NCI-H446 (cell line): ENCODE results near the gene TNFRSF25.
"Not testable (repeated sequence)": the region's sequence is repeated elsewhere in the genome, so short reads cannot be mapped to it uniquely, and the experiment has no call there.

Source experiments
- DNase-seq, 2 experiments: peaks; one replicate each; lab custom pipeline; 2025; lab: John Stamatoyannopoulos, UW

The TNFRSF25 gene

DNA sequence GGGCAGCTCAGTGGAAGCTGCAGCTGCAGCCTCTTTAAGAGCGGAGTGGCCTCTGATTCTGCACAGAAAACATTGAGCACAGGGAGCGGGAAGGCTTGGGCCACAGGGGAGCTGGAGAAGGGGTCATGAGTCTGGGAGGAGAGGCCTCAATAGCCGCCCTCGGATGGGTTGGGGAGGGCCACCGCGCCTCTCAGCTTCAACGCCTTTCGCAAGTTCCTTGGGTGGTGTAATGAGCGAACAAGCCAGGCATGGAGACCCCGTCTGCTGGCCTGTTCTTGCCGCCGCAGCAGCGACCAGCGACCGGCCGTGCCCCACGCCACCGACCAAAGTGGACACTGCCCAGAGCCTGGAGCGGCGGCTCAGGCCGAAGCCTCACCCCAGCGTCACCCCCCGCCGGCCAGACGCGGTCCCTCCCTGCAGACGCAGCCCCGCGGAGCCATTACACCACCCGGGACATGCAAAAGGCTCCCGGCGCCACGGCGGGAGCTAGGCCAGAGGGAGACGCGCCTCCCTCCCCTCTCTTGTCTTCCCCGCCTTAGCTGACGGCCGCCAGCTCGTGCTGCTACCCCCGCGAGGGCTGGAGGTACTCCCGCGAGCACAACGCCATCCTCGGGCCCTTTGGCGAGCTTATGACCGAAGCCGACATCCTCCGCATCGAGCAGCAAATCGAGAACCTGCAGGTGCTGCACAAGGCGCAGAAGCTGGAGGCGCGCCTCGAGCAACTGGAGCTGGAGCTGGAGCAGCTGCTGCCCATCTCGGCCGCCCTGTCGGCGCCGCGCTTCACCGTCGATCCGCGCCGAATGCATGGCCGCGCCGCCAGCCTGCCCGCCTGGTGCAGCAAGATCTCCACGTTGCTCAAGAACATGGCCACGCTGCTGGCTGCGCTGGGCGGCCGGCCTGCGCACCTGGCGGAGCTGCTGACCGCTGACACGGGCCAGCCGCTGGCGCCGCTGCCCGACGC, 11.8 kb downstream of the TNFRSF25 start:
- not testable (repeated sequence) for DNase-seq

DNA sequence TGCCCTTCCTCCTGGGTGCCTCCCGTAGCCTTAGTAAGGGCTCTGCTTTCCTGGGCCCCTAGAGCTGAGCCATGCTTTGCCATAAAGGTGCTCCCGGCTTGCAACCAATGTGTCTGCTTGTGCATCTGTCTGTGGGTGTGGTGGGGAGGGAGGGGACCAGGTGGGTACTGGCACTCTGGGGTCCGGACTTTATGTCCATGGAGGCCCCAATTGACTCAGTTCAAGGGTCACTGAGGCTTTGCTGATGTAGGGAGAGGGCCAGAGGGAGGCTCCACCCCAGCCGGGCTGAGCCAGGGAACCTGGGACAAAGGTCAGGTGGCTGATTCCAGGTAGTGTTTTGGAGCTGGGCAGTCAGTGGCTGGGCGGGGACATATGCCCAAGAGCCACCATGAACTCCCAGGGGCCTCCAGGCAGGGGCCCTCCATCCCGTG, 15.0 kb downstream of the TNFRSF25 start:
- no peak for DNase-seq

DNA sequence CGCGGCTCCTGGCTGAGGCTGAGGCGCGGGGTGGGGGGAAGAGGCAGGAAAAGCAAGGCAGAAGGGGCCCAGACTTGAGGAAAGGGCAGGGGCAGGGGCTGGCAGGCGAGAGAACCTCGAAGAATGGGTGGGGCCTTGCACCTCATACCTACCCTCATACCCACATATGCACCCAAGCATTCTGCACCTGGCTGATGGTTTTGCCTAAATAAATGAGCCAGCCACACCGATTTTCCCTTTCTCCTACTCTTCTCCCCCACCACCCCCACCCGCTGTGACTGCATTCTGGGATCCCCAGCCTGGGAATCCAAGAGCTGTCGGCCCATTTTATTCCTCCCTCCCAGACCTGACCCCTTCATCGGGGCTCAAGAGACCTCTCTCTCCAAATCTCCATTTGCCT, 15.5 kb downstream of the TNFRSF25 start:
- DNase-seq: not testable (repeated sequence)

DNA sequence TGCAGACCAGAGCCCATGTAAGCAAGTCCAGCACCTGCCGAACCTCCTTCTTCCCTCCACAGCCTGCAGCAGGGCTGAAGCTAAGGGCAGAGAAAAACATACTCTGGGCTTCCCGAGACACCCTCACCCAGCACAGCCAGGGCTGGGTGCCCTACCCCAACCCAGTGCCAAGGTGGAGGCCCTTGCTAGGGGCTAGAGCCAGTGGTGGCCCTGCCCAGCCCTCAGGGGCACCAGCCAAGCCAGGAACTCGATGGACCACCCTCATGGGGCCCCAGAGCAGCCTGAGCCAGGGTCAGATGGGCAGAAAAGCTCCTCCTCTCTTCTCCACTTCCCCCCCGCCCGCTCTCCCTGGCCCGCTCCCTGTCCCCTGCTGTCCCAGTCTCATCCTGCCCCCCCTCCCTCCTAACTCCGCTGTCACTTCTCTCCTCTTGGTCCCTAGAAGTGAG, 15.9 kb downstream of the TNFRSF25 start:
- DNase-seq: no peak

DNA sequence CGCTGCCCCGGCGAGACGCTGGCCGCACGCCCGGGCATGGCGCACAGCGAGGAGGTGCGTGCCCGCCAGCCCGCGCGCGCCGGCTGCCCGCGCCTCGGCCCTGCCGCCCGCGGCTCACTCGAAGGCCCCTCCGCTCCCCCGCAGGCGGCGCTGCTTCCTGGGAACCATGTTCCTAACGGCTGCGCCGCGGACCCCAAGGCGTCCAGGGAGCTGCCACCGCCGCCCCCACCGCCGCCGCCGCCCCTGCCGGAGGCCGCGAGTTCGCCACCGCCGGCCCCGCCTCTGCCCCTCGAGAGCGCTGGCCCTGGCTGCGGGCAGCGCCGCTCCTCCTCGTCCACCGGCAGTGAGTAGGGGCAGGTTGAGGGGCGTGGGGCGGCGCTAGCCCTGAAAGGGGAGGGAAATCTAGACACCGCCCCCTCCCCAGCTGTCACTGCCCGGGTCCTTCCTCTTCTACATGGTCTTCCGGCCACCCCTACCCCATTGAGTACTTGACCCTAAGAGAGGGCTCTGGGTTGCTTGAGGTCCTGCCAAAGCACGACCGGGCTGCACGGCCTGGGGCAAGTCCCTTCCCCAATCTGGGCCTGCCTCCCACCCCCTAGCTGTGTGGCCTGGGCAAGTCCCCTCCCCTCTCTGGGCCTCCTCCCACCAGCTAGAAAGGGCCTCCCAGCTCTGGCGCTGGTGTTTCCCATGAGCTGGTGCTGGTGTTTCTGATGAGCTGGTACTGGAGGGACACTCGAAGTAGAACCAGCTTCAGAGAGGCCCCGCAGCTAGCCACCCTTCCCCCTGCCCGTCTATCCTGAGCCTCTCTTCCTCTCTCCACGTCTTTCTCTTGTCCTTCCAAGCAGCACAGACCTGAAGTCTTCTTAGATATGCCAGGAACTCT, 17.0 kb downstream of the TNFRSF25 start:
- peak in 1 of 2 experiments; percentile 68 for DNase-seq

DNA sequence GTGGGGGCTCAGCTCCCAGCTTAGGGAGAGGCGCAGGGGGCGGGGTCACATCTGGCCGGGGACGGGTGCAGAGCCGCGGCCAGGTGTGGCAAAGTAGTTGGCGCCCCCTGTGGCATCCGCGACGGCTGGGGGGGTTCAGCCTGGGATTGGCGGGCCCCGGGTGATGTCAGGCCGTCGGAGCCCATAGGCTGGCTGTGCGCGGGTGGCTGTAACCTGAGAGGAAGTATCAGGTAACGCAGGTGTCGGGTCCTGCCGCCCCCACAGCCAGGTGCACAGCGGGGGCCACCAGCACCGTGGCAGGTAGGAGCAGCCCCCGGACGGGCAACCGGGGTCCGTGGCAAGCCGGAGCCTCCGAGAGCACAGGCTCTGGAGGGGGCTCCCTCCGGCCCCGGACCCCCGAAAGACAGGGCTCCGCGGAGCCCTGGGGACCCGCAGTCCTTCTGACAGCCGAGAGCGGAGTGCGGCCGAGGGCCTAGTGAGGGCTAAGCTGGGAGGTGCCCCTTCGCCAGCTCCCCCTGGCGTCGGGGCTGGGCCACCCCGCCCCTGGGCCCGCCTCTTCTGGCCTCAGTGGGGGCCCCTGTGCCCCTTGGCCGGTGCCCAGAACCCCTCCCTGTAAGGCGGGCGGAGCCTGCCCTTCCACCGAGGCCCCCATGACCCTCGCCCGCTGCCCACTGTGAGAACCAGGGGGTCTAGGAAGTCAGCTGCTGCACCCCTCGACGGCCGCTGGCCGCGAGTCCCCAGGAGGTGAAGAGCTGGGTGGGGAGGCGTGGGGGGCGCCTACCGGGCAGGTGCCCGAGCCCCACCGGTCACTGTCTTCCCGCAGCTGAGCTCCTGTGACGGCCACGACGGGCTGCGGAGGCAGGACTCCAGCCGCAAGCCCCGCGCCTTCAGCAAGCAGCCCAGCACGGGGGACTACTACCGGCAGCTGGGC, 17.9 kb downstream of the TNFRSF25 start:
- DNase-seq: no peak

DNA sequence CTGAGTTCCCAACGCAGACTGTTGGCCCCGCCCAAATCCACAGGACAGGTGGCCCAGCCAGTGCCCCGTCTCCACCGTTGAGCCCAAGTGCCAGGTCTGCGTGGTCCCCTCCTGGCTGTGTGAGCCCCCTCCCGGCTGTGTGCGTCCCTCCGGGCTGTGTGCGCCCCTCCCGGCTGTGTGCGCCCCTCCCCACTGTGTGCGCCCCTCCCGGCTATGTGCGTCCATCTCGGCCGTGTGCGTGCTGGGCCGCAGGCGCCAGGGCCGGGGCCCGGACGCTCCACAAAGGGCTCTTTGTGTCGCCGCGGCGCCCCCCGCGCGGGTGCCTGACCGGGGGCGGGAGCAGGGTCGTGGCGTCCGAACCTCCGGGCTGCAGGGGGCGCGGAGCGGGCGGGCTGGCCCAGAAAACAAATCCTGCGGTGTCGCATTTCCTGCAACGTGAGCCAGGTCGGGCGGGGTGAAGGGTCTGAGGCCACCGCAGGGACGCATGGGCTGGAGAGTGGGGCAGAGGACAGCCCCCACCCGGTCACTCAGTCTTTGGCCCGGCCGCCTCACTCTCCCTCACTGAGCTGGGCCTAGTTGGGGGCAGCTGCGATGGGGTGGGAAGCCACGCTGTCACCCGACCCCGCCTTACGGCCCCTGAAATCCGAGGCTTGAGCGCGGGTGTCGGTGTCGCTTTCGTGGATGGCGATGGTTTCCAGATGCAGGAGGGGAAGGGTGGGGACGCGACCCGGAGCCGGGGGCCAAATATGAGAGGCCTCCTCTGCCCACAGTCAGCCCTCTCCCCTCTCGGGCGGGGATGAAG, 18.8 kb downstream of the TNFRSF25 start:
- no peak for DNase-seq

DNA sequence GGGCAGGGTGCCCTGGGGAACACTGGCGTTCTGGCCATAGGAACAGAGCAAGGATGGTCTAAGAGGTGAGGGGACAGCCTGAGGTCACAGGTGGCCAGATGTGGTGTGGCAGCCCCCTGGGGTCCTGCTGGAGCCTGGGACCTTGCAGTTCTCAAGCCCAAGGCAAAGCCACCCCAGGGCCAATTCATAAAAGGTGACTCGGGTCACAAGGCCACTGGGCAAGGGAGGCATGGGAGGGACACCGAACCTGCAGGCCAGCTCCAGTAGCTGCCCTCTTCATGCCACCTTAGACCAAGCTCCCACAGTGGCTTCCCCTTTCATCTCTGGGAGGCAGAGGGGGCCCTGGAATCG, 19.3 kb downstream of the TNFRSF25 start:
- DNase-seq: no peak

DNA sequence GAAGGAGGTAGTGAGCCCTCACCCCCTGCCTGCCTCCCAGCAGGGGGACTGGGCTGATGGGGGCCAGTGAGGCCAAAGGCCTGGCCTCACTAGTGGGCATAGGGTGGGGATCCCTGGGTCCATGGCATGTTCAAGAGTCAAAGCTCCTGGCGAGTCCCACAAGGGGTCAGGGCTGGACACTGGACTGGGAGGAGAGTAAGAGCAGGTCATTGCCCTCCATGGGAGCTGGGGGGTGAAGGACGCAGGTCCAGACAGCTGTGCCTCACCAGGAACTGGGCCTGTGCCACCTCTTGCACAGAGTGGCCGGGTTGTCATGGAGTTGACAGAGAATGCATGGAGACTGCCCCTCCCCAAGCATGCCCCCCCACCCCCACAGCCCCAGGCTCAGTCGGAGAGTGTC, 20.0 kb downstream of the TNFRSF25 start:
- DNase-seq: not testable (repeated sequence)

DNA sequence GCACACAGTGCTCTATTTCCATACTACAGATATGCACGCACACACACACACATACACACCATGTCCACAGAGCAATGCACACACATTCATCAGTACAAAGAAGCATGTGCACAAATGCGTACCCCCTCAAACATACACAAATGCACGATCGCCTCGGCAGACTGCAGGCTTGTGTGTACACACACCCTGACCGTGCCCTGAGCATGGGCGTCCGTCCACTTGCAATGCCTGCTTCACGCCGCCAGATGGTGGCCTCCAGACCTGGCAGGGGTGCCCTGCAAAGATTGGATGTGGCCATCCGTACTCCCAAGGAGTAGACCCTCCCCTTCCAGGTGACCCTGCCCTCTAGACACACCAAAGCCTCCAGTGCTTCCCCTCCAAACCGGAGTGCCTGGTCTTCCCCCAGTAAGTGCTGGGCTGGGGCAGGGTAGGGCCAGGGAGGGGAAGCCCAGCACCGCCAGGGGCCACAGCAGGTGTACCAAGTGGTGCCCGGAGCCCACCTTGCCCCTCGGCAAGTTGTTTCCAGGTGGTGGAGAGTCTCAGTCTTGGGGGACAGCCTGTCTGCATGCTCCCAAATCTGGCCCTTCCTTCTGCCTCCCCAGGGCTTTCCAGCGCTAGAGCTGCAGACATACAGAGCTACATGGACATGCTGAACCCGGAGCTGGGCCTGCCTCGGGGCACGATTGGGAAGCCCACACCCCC, 20.8 kb downstream of the TNFRSF25 start:
- no peak for DNase-seq

DNA sequence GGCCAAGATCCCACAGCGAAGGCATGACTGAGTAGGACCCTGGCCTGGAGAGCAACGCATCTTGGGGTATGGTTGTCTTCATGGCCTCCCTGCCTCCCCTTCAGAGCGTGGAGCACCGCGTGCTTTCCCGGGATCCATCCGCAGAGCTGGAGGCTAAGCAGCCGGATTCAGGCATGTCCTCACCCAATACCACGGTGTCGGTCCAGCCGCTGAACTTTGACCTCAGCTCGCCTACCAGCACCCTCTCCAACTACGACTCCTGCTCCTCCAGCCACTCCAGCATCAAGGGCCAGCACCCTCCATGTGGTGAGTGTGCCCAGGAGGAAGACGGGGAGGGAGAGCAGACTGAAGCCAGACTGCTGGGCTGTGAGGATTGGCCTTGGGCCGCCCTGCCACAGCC, 21.6 kb downstream of the TNFRSF25 start:
- no peak for DNase-seq

DNA sequence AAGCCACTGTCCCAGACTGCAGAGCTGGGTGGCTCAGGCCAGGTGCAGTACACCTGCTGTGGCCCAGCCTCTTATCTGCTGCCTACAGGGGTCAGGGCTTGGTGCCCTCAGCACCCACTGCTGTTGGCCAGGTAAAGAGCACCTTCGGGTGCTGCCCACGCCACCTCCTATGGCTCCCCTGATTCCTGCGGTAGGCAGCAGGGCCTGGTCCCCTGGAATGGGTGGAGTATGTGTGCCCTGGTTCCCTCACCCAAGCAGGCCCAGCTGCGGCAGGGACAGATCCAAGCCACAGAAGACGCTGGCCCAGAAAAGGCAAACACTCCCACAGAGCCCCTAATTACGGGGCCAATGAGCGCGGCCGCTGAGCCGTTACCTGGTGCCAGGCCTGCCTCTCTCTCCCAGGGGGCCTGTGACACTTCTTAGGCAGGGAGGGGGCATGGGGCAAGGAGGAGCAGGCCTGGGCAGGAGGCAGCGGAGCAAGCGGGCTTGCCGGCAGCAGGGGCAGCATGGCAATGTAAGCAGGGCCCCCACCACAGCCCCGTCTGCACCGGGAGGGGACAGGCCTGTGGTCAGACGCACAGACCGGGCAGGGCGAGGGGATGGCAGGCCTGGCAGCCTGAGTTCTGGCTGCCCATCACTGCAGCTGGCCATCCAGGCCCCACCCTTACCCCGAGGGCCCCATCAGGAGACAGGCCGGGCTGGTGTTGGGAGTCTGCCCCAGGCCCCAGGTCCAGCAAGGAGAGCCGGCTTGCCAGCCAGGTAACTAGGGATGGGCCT, 22.4 kb downstream of the TNFRSF25 start:
- no peak for DNase-seq

DNA sequence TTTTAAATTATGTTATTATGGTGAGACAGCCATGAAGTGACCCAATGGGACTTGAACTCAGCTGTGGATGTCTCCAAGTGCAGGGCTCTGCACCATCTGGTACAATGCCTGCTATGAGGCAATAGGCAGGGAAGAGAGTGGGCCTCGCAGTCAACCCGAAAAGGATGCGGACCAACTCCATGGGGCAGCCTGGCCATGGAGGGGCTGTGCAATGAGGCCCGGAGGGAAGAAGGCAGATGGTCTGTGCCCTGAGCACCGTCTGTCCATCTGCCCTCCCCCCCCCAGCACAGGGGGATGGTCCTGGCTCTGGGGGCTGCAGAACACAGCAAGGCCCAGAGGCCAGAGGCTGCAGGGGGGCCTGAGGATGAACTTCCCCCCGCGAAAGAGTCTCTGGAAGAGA, 24.4 kb downstream of the TNFRSF25 start:
- DNase-seq: no peak

DNA sequence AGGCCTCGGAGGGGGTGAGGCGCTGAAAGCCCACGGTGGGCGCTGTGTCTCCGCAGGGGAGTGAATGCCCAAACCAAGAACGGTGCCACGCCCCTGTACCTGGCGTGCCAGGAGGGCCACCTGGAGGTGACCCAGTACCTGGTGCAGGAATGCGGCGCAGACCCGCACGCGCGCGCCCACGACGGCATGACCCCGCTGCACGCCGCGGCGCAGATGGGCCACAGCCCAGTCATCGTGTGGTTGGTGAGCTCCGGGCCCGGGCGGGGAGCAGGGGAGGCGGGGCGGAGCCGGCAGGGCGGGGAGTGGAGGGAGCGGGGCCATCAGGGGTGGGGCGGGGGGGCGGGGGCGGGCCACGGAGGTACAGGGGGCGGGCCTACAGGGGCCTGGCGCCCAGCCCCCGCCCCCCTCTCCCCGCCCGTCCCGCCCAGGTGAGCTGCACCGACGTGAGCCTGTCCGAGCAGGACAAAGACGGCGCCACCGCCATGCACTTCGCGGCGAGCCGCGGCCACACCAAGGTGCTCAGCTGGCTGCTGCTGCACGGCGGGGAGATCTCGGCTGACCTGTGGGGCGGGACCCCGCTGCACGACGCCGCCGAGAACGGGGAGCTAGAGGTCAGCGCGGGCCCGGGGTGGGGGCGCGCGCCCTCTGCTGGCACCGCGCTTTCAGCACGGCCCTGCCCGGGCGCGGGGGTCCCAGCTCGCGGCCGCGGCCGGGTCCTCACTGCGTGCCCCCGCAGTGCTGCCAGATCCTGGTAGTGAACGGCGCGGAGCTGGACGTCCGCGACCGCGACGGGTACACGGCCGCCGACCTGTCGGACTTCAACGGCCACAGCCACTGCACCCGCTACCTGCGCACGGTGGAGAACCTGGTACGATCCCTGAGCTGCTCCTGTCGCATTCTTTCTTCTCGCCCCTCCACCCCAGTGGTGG, 25.5 kb downstream of the TNFRSF25 start:
- DNase-seq: peak in 1 of 2 experiments; percentile 19

DNA sequence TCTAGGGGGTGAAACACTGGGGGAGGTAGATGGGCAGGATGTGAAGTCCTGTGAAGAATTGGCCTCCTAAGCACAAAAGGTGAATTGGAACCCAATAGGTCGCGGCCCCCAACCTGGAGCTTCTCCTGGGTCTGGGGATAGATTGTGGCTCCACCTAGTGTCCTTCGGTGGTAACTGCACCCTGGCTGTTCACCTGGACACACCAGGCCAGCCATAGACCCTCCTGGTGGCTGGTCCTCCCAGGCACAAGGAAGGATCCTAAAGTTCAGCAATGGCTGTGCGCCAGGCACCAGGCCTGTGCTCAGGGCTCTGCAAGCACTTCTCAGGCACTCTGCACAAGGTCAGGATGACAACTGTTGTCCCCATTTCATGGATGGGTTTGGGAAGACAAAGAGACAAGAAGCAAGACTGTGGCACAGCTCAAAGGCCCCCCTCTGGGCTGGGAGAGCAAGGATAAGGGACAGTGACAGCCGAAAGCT, 27.9 kb downstream of the TNFRSF25 start:
- DNase-seq: peak; percentile 44 to 70

DNA sequence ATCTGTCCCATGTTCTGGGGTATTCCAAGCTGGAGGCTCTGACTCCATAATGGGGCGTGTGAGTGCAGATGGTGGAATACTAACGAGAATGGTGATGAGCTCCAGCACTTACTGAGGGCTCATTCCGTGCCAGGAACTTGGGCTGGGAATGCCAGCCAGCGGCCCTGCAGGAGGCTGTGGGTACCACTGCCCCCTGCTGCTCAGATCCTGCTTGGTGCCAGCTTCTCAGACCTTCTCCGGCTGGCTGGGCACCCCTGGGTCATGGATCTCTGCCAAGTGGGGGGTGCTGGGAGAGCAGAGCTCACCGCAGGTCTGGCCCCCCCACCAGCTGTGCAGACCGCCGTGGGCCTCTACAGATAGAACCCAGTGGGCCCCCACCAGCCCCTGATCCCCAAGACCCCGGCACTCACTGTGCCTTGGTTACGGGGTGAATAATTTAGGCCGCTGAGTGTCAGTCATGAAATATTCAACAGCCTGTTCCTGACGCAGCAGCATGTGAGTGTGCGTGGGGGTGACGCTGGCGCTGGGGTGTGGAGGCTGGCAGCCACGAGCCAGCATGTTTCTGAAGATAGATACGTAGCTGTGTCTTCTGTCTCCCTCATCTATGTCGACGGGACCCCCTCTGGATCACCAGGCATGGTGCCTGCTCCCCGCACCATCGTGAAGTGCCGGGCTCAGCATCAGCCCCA, 28.8 kb downstream of the TNFRSF25 start:
- peak; percentile 92 to 96 for DNase-seq

DNA sequence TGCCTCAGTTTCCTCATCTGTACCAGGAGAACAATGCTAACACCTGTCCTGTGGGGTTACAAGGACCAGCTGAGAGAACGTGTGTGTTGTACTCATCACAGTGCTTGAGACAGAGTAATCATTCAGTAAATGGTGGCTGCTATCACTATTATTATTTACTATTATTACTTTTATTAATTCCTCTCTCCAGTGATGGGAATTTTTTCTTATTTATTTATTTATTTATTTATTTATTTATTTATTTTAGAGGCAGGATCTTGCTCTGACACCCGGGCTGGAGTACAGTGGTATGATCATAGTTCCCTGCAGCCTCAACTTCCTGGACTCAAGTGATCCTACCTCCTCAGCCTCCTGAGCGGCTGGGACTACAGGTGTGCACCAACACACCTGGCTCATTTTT, 29.7 kb downstream of the TNFRSF25 start:
- not testable (repeated sequence) for DNase-seq
